Vagina (tissue), 2 donors: ENCODE results near the gene NPAS2.

Experiments
- CTCF ChIP-seq, 3 experiments: fragments of 450-650 bp in 2 of 3; fragments of 200-600 bp in 1 of 3; sonication (generic) in 1 of 3; IDR thresholded peaks; one replicate each; pipeline ENCODE4 v1.5.1; 2017 to 2019; ENCODE audit warnings: antibody characterized with exemption in 3 of 3, mild to moderate bottlenecking in 2 of 3, moderate library complexity in 2 of 3
- POLR2A ChIP-seq, 2 donors: fragments of 450-650 bp; IDR thresholded peaks; one replicate each; pipeline ENCODE4 v1.6.1; 2017; ENCODE audit warnings: antibody characterized with exemption in 2 of 2, mild to moderate bottlenecking in 2 of 2, moderate library complexity in 2 of 2
- POLR2AphosphoS5 ChIP-seq, 2 donors: sonication (generic); formaldehyde crosslinking; IDR thresholded peaks; one replicate each; pipeline ENCODE4 v1.9.0; 2017; ENCODE audit warnings: antibody characterized with exemption in 2 of 2, mild to moderate bottlenecking in 2 of 2, low read depth in 1 of 2; ENCODE audit not compliant: insufficient read depth in 1 of 2

GRCh38 chr2:100779908-100780202, 40.1 kb upstream of the NPAS2 start:
- TF ChIP-seq CTCF (IDR thresholded peaks at IDR 0.05) (no peak), POLR2A (IDR thresholded peaks at IDR 0.05) (no peak), POLR2AphosphoS5 (IDR thresholded peaks at IDR 0.05; ENCODE audit: insufficient read depth in 1 of 2, low read depth in 1 of 2) (no peak)
